ENCODE data around the gene SMAD7.

SMAD7 gene

DNA sequence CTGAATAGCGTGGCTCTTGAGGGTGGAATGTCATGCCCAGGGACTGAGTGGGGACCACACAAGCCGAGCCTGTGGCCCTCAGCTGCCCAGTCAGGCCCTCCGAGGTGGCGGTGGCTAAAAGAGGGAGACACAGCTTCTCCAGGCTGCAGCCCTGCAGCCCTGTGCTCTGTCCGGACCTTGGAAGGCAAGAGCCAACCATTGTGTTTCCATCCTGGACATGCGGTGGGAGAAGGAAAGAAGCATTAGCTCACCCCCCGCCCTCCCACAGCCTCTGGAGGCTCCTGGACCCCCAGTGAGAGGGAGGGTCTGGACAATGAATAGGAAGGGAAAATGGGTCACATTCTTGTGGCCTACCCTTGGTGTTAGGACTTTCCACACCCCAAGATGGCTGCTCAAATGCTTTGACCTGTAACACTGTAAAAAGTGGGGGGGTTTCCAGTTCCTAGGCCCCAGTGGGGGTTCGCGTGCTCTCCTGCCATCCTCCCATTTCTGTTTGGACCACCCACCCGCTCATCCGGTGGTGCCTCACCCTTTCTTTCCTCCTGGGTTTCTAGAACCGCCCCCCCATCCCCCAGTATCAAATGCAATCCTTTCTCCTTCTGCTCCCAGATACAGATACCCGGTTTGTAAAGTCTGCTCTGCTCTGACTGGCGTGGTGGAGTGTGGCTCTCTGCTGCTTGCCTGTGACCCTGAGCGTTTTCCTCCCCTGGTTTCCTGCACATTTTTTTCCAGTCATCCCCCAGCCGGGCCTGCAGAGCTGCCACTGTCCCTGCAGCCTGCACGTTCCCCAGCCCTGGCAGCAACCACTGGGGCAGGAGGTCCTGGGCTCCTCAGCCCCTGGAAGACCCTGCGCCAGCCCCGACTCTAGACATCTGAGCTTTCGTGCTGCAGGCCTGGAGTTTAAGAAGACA is 36.3 kb upstream of the SMAD7 start:
- DNase-seq = no peak

- DNase-seq = no peak
These were observed 34.4 kb upstream of the SMAD7 start for GRCh38 chr18:48985161-48985560.

- no peak for DNase-seq
These were observed 33.1 kb upstream of the SMAD7 start for GRCh38 chr18:48983793-48984437.

DNA sequence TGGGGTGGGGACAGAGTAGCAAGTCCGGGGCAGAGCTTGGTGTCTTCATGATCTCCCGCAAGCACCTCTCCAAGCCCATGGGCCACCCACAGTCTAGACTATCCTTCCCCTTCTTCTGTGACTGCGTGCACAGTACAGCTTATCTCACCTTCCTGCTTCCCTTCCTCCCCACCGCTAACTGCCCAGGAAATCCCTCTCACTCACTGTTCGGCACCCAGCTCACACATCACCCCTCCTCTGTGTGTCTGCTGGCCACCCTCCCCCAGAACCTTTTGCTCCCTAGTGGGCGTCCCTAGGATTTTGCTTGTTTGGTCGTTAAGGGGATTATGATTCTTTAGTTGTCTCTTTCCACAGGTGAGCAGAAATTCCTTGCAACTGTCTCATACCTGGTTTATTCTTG is 31.5 kb upstream of the SMAD7 start:
- DNase-seq = no peak

- DNase-seq = no peak
These were observed 29.5 kb upstream of the SMAD7 start for GRCh38 chr18:48979944-48980890.

DNA sequence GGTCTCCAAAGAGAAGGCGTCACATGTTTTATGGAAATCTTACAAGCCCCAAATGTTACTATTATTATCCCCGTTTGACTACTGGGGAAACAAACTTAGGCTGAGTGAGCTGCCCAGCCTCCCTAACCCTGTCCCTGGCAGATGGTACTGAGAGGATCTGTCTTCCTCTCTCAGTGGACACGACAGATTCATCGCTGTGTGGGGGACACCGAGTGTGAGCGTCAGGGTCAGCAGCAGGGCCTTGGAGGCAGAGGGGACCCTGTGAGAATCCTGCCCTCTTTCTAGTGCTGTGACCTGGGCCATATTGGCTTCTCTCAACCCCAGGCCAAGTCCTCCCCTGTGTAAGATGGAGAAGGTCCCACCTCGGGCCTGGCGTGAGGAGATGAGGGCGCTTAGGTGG is 27.1 kb upstream of the SMAD7 start:
- no peak for DNase-seq

DNA sequence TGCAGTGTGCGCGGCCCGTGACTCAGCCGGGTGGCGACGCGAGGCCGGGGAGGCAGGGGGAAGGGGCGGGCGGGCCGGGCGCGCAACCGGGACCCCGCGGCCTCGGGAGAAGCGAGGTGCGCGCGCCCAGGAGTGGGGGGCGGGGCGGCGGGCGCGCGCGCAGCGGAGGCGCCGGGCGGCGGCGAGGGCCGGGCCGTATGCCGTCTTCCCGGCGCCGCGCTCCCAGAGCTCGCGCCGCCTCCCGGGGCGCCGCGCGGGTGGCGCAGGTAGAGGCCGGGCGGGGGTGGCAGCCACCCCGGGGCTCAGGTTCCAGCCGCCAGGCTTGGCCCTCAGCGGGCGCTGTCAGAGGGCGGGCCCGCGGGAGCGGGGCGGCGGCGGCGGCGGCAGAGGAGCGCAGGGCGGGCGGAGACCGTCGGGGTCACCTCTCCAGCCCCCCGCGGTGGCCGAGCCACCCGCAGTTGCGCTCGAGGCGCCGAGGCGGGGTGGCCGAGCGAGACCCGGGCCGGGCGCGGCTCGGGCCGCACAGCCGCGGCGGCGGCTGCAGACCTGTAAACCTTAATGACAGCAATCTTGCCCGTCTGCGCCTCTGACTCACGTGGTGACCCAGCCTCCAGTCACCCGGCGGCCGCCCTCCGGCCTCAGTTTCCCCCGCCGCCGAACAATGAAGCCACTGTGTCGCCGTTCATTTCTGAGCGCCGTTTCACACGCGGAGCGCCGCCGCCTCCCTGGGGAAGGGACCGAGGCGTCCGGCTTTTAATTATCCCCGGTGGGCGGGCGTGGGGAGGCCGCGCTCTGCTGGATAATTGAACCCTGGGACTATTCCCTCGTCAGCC is 25.3 kb upstream of the SMAD7 start:
- DNase-seq = peak; percentile 74

DNA sequence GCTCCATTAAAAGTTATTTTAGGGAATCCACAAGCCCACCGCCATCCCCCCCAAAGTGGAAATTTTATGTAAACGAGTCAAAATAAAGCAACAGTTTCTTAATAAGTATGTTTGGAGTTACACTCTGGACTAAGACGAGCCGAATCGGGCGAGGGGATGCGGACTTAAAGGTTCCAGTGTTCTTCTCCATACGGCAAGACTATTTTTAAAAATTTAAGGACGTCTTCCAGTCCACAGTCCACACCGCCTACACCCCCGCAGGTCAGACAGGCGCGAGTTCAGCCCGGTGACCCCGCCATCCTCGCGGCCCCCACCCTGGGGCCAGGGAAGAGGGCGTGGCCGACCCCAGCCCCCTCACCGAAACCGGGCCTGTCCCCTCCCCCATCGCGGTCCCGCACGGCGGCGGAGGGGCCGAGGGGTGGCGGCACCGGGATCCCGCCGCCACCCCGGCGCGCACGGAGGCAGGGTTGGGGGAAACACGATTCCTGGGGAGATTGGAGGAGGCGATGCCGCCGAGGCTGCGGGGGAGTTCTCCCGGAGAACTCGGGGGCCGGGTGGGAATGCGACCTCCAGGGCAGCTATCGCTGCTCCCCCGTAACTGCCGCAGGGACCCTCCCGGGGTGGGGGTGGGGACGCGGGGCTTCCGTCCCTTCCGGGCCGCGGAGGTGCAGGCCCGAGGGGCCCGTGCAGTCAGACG is 24.5 kb upstream of the SMAD7 start:
- DNase-seq = no peak

DNA sequence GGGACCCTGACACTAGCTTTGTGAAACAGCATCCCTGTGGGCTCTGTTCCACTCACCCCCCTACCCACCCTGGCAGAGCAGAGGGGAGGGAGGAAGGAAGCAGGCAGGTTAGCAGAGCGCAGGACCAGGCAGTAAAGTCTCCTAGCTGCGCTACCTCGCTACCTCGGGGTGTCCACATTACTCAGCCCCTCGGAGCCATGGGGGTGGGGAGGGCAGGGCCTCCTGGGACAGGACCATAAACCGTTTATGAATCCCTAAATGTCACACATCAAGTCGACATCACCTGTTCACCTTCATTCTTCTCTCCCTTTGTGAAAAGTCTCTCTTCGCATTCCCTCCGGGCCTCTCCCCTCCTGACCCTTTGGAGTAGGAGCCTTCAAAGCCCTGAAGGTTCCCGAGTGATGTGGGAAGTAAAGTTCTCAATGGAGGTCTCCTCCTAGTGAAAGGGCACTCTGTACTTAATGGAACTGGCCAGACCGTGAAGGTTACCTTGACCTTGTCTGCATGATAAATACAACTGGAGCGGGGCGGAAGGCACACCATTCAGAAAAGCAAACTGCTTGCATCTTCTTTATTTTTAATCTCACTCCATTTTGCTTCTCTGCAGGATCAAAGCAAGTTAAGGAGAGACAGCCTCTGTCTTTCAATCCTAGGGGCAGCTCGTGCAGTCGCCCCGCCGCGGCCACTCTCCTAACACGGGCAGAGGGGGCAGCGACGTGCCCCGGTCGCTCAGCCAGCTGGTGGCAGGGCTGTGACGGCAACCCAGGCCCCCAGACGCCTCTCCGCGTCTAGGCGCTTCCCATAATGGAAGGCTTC is 23.7 kb upstream of the SMAD7 start:
- no peak for DNase-seq

- DNase-seq = no peak
These were observed 23.0 kb upstream of the SMAD7 start for GRCh38 chr18:48973731-48974130.

DNA sequence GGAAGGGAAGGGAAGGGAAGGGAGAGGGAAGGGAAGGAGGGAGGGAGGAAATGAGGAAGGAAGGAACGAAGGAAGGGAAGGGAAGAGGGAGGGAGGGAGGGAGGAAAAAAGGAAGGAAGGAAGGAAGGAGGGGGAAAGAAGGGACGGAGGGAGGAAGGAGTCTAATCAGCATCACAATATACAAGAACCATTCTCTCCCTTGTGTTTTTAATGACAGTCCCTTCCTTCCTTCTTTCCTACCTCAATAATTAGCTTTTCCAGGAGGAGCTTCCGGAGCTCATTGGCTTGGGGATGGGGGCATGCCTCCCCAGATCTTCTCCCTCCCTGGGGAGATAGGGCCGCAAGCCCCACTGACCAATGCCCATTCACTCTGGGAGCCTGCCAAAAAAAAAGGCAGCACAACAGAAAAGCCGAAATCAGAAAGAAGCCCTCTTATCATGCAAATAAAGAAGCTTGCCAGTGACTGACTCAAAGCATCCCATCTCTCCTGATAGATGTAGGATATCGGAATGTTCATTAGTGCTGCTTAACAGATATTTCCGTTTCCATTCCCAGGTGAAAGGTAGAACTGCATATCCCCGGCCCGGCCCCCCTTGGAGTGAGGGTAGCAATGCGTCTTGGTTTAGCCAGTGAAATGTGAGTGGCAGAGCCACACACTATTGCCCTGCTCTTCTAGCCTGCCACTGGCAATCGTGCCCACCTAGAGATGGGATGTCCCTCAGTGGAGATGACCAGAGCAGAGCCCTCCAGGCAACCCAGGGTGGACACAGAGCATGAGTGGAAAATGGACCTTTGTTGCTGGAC is 17.8 kb upstream of the SMAD7 start:
- DNase-seq = no peak

DNA sequence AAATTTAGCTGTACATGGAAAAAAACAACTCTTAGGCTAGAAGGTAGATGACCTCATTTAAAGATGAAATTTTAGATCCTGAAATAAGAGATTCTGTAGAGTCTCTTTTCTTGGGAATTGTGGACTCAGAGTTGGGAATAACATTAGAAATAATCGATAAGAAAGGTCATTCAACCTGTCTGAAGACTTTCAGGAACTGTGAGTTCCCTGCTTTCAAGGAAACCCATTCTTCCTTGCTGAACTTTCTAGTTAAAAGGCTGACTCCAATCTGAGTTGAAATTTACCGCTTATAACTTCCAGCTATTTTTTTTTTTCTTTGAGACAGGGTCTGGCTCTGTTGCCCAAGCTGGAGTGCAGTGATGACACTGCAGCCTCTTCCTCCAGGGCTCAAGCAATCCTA is 16.8 kb upstream of the SMAD7 start:
- DNase-seq = no peak

- DNase-seq = no peak
These were observed 15.8 kb upstream of the SMAD7 start for GRCh38 chr18:48966523-48966922.

DNA sequence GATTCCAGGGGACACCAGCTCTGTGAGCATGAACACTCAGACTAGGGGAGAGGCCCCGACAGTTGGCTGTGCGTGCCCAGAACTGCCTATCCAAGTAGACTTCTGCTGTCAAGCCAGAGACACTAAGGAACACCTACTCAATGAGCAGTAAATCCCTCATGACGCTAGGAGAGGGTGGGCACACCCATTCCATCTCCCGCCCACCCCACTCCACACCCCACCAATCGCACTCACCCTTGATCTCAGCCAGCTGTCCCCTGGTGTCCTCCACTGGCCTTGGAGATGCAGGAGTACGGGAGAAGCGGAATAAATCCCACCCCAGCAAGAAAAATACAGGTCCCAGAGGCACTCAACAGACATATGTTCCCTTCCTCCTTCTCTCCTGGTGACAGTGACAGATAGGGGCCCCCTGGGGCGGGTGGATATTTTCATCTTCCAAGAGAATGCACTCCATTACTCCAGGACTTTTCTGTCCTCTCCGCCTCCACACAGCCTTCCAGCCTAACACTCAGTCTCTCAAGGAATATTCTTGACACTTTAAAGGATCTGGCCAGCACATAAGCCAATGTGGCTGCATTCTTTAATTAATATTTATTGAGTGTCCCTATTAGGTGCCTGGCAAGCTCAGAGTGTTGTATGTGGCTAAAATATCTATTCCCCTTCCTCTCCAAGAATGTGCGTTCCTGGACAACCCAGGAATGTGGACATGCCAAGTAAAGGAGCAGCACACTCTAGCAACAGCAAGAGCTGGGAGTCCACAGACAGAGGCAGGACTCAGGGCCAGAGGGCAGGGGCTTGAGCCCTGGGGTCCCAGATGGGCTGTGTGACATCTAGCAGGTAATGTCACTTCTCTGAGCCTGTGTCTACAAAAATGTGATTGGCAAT is 13.1 kb upstream of the SMAD7 start:
- no peak for DNase-seq

DNA sequence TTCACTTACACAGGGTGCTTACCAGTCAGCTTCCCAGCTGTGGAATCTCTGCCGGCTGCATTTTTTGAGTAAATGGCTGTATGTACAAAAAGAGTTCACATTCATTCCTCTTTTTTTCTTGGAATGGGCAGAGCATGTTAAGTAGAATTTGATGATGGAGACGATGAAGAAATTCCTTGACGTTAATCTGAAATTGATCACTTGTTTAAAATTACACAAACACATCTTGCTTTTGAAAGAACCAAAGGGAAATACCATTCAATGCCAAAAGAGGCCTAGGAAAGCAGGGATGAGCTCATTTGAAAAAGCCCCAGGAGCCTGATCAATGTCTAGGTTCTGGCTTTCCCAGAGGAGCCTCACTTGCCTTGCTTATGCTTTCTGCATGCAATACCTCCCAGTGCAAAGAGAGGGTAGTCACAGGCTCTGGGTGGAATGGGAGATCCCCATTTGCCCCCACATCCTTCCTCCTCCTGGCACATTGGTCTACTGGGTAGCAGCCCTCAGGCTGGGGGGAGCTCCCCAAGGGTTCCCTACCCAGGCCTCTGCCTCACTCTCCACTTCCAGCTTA is 12.3 kb upstream of the SMAD7 start:
- DNase-seq = no peak

DNA sequence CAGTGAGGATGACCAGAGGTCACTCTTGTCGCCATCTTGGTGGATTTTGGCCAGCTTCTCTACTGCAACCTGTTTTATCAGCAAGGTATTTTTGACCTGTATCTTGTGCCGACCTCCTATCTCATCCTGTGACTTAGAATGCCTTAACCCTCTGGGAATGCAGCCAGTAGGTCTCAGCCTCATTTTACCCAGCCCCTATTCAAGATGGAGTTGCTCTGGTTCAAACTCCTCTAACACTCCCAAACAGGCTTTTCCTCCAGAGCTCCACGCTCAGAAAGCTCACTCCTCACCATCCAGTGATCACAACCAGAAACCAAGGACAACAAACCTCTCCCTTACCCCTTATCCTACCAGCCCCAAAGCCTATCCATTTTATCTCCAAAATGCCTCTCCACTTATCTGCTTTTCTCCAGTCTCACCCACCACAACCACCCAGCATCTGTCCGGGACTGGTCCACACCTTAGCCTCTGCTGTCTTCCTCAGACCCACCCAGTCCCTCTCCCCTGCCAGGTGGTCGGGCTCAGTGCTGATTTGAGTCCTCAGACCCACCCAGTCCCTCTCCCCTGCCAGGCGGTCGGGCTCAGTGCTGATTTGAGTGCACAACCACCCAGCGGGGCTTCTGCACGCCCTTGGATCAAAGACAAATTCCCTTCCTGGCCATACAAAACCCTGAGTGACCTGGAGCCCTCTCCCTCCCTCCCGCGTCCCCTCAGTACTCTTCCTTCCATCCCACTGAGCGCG is 11.7 kb upstream of the SMAD7 start:
- no peak for DNase-seq

DNA sequence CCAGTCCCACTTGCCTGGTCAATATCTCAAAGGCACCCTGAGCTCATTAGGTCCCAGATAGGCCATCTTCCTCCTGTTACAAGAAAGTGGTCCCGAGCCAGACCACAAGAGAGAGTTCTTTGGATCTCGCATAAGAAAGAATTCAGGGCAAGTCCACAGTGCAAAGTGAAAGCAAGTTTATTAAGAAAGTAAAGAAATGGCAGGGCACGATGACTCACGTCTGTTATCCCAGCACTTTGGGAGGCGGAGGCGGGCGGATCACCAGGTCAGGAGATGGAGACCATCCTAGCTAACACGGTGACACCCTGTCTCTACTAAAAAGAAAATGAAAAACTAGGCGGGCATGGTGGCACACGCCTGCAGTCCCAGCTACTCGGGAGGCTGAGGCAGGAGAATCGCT is 10.8 kb upstream of the SMAD7 start:
- no peak for DNase-seq

Measured in stimulated activated CD4-positive, alpha-beta T cell treated with anti-CD3 and anti-CD28 coated beads, Interleukin-15, amount 100 ng/mL, for 24 hours (primary cell).